Activated CD4-positive, alpha-beta T cell treated with anti-CD3 and anti-CD28 coated beads, Interleukin-10, Interleukin-2, amounts not matched to agents 100 ng/mL and 50 ng/mL, durations not matched to agents 16 hours and 8 hours (primary cell): Measurements from ENCODE around the gene SERPINE3.

Source experiments
- DNase-seq: peaks from one replicate; pipeline ENCODE4 v3.0.0-alpha.2; 2020

Gene SERPINE3

DNA sequence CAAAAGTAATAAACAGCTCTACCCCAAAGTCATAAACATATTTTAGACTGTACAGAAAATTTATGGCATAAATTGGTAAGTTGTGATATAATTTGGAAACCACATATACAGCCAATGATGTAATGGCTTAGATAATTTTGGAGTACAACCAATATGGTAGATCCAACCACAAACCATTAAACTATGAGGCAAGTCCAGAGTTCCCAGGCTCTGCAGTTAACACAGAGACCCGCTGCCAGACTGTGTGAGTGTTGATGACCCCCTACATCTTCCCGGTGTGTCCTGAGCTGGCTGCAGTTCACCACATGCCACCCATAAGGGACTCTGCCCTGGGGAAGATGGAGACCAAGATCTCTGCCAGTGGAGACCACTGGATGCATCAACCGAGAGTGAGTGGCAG lies 9.9 kb upstream of the SERPINE3 start:
- no peak for DNase-seq

DNA sequence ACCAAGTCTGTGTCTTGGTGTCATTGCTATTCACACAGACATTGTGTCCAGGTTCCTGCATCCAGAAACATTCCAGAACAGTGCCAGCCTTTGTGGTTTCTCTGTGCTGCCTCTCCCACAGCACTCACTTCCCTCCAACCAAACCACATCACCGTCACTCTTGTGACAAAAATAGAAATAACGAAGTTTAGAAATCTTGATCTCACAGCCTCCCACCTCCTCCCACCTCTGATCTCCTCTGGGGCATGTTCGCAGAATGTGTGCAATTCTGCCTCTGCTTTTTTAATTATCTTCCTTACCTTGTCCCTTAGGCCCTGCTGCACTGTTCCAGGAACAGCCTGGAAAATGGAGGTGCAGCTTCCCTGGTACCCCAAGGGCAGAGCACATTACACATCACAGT lies 8.7 kb upstream of the SERPINE3 start:
- DNase-seq: no peak

DNA sequence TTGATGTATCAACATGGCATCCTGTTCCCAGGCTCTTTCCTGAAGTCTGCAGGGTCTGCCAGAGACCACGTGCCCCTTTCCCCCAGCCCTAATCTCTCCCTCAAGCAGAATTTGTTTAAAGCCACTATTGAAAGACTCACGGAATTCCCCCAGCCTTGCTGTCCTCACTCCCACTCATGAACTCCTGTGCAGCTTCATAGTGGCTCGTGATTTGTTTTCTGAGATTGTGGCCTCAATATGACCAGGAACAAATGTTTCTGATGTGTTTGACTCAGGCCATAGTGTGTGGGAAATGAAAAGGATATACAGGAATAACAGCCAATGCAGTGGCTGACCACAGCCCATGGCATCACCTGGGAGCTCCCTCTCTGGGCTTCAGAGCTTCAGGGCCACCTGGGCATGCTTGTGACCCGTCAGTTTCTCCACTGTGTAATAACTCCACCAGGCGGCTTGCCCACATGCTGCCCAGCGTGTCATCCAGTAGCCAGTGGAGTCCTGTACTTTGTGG lies 8.1 kb upstream of the SERPINE3 start:
- no peak for DNase-seq

DNA sequence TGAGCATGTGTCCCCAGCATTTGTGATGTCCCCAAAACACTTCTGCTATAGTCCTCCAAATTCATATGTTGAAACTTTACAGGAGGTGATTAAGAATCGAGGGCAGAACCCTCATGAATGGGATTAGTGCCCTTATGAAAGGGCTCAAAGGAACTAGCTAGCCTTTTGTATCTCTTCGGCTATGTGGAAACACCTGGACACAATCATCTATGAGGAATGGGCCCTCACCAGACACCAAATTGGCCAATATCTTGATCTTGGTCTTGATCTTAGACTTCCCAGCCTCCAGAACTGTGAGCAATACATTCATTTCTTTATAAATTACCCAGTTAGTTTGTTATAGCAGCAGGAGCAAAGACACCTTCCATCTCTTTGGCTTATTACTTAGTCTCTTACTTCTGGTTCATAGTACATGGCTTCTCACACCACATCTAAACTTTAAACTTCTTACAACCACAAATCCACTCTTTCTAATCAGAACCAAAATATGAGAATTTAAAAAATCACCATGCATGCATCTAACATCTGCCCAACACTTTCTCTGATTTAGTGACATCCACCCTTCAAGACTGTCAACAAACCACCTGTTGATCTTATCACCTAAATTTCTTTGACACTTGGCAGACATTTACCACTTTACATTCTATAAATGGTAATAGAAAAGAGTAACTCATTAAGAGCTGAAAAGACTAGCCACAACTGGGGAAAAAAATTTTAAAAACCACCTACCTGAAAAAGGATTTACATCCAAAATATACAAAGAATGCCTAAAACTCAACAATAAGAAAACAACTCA lies 6.7 kb upstream of the SERPINE3 start:
- no peak for DNase-seq

DNA sequence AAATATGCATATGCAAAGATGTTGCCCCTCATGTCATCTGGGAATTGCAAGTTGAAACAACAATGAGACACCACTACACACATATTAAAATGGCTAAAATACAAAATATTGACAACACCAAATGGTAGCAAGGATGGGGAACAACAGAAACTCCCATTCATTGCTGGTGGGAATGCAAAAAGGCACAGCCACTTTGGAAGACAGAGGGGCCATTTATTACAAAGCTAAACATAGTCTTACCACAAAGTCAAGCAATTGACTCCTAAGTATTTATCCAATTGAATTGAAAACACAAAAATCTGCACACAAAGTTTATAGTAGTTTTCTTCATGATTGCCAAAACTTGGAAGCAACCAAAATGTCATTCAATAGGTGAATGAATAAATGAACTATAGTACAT lies 6.1 kb upstream of the SERPINE3 start:
- DNase-seq: no peak

DNA sequence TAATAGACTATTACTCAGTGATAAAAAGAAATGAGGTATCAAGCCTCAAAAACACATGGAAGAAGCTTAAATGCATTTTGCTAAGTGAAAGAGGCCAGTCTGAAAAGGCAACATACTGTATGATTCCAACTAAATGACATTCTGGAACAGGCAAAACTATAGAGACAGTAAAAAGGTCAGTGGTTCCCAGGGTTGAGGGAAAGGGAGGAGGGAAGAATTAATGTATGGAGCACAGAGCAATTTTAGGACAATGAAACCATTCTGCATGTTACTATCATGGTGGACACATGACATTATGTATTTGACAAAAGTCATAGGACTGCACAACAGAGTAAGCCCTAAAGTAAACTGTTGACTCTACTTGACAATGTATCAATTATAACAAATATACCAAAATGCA lies 5.7 kb upstream of the SERPINE3 start:
- DNase-seq: no peak

DNA sequence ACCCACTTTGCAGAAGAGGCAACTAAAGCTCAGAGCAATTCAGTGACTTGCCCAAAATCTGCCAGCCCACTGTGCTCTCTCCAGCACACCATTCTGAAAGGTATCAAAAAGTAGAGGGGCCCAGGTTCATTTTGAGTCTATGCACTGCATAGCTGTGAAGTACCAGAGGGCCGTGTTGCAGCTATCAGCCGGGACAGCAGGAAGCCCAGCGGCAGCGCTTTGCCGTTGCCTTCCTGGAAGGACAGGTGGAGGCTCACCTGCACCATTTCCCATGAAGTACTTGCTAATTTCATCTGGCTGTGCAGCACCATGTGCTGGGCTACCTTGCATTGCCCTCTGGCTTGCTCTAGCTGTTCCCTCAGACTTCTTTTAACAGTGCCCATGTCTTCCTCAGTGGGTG lies 2.7 kb upstream of the SERPINE3 start:
- no peak for DNase-seq

DNA sequence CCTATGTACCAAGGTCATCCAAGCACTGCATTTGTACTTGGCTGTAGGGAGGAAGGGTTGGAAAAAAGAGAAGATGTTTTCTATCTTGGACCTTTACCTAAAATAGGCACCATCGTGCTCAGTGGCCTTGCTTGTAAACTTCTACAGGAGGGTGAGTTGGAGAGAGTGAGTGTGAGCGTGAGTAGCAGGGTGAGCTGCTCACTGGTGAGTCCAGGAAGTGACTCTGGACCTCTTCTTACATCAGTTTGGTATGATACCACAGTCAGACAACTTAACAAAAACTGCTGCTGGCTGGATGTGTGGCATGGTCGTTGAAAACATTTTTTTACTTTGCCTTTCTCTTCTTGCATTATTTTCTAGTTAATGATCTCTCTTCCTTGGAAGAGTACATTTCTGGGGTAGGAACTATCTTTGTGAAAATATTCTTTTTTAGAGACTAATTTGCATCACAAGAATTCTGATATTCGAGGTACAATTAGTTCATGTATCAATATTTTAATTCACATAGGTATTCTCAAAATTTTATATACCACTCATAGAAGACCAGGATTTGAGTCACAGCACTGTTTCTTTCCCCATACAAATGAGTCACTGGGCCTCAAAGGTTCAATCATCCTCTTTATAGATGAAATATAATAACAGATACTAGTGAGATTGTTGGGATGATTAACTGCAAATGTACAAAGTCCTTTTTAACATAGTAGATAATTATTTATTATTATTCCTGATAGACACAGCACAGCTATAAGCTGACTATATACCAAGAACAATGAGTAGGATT lies 651 bp downstream of the SERPINE3 start:
- no peak for DNase-seq

DNA sequence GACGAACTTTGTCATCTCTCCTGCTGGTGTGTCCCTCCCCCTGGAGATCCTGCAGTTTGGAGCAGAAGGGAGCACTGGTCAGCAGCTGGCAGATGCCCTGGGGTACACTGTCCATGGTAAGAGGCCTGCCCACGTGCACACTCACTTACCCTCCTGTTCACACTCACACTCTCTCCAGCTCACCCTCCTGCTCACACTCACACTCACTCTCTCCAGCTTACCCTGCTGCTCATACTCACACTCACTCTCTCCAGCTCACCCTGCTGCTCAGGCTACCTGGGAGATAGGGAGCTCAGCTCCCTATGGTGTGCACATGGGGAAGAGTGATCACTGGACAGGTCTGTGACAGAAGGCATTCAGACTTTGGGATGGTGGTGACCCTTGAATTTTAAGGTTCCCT lies 1.7 kb downstream of the SERPINE3 start:
- no peak for DNase-seq

DNA sequence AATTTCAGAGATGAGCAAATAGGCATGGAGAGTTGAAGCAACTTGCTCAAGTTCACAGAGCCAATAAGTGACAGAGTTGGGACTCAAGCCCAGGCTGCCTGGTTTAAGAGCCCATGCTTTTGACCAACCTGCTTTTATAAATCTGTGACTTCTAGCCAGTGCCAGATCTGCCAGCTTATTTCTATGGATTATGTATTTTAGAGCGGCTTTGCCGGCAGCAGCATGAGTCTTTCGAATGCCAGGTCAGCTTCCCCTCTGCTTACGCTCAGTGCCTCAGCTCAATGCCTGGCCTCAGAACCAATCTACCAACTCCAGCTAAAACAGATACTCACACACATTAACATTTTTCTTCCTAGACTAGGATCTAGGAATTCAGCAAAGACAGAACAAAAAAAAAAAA lies 2.3 kb downstream of the SERPINE3 start:
- no peak for DNase-seq

DNA sequence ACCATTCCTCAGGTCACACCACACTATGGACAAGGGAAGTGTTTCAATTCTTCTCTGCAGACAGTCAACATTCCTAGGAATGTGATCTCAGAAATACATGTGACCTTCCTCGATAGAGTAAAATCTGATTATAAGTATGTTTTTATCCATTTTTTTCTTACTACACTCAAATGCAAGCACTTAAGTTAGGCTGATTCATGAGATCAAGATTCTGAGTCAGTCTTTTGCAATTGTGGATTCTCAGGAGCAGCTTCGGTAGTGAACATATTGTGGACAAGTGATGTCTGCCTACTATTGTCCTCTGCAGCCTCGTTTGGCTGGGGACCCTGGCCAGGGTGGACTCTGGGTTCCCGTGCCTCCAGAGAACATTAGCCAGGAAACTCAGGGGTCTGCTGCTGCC lies 3.2 kb downstream of the SERPINE3 start:
- DNase-seq: no peak

DNA sequence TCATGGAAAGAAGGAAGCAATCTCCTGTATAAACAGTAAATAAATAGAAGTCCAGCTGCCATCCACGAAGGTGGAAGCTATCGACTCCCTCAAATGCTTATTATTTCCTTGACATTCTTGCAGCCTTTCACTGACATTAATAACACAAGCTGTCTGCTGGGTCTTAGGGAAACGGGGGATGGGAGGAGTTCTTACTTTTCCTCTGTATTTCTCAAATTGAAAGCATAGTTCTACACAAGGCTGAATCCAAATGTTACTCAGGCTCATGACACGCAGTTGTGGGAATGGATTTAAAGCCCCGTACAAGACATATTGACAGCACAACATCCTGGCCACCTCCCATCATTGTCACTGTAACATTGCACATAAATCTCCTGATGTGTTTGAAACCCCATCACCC lies 4.0 kb downstream of the SERPINE3 start:
- no peak for DNase-seq

DNA sequence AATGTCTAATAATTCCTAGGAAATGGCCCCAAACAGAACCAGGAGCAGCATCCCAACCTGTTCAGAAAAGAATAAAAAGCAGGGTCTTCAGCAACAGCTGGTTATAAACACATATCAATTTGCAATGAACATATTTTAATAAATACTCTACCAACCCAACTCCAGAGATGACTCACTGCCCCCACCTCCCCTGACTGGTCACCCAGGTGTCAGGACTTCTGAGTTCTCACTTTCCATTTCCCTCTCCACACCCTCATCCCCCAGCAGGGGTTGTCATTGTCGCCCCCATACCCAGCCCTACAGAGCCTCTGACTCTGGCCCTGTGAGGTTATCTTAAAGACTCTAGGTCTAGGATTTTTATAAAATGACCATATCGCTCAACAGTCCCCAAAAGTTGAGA lies 6.9 kb downstream of the SERPINE3 start:
- DNase-seq: no peak

DNA sequence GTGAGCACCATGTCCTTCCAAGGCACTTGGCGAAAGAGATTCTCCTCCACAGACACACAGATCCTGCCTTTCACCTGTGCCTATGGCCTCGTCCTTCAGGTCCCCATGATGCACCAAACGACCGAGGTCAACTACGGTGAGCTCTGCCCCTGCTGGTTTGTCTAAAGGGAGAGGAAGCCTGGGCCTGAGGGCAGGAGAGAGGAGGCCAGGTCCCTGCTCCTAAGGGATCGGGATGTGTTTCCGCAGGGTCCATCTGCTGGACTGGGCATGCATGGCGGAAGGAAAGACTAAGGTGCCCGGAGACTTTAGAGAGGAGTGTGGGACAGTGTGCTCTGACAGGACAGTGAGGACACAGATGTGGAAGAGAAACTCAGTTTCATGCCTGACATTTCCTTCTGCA lies 7.6 kb downstream of the SERPINE3 start:
- DNase-seq: no peak

DNA sequence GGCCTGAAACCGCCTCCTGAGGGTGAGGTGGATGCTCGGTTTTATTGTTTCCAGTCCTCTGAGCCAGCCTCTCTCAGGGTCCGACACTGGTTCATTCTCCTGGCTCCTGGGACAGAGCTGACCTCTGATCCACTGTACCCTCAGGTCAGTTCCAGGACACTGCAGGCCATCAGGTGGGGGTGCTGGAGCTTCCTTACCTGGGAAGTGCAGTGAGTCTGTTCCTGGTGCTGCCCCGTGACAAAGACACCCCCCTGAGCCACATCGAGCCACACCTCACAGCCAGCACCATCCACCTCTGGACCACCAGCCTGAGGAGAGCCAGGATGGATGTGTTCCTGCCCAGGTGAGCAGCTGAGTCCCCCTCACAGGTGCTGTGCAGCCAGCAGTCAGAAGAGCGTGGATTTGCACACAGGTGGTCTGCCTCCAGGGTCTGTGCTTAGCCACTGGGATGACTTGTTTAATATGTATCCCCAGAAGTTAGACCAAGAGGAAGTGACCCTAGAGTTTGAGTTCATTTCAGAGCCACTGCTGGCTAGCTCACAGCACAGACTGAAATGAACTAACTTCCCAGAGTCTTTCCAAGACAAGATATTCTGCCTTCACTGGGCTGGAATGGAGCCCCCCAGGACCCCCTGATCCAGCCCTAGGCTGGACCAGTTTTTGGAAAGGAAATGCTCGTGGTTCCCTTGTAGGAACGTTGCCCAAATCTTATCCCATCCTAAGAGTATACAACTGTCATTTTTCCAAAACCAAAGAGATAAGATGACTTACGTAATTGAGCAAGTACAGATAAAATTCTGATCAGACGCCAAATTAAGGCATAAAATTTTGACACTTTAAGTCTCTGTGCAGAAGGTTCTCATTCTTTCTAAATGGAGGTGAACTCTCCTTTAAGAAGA lies 8.8 kb downstream of the SERPINE3 start:
- no peak for DNase-seq

DNA sequence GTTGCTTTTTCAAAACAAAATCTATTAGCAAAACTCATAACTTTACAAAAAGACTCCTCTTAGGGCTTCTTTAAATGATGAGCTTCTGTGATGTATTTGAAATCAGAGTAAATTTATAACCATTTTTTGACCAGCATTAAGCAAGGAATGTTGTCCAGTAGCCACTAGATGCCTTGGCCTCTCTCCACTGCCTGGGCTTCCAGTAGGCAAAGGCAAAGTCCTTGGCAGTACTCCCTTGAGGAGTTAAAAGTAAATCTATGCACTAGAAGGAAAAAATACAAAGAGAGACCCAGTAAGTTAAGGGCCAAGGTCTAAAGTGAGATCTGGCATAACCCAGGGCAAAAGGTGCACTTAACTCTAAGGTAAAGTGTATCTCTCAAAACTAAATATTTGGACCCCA lies 9.5 kb downstream of the SERPINE3 start:
- DNase-seq: no peak

DNA sequence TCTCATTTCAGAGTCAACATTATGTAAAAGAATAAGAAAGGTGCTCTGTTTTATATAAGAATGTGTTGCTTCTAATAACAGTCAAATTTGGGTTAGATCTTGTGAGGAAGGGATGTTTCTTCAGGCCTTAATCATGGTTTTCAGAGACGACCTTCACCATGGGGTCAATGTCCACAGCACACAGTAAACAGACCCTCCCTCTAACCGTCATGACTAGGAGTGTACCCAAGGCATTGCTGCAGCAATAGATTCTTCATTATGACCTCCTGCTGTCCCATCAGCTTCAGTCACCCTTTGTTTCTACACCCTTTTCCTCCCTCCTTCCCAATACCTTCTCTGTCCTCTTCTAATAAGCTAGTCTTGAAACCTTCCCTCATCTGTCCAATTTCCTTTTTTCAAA lies 15.7 kb downstream of the SERPINE3 start:
- DNase-seq: no peak

DNA sequence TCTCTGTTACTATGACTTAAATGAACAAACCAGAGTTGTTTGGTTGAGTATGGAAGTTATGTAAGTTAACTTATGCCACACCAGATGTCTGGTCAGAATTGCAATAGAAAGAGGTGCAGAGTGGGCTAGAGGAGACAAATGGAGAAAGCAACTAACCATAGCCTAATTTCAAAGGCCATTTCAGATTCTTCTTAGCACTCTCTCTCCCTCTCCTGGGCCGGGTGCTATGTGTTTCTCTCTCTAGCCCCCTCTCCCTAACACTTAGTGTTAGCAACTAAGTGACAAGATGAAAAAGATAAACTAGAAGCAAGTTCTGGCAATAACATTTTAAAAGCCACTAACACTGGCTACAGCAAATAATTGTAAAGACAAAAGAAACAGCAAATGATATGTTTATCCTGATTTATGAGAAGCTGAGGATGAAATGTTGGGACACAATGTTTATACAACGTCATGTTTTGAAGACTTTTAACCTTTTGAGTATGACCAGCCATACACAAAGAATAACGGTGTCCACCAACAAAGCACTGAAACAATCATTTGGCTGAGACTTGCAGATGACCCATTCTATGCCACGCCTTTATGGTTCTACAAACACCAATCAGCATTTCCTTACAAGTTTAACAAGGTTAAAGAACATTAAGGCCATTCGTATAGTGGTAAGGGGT lies 18.6 kb downstream of the SERPINE3 start:
- no peak for DNase-seq

DNA sequence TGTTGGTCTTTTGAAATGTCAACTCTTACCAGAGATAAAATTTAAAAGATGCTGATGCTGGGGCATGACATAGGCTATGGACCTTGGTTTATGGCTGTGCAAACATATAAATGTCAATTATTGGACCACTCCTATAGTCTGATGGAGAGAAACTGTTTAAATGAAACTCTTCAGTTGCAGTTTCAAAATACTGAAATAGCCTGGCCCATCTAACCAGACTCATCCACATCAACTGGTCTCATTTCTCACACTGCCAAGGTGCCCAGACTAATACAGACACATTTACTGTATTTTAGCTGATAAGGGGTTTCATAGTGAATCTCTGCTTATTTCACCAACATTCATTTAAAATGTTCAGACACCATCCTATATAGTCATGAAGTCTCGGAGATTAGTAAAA lies 19.9 kb downstream of the SERPINE3 start:
- DNase-seq: no peak

DNA sequence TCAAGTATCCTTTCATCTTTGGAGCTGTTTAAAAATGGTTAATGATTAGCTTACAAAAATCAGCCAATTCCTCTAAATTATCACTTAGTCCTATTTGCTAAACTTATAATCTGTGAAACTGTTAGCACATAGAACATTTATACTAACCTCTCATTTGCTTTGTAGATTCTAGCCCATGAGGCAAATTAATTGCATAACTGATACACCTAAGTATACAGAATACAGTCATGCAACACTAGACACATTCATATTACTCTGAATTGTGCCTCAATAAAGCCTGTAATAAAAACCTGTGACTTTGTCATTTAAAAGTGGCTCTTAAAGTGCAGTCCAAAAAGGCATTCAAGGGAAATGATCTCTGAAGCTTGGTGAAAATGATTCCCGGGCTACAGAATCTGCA lies 21.0 kb downstream of the SERPINE3 start:
- DNase-seq: no peak

DNA sequence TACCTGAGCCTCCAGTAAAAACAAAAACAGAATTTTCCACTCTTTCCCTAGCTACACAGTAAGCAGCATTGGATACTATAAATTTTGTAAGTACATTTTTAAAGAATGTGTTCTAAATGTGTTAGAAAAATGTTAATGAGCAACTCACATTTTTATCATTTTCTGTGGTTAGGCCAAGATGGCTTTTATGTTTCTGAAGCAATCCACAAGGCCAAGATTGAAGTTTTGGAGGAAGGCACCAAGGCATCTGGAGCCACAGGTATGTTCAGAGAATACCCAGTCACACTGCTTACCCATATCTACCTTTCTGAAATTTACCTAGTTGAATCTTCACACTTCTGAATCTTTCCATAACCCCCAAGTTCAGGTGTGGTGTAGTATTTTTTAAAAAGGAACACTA lies 21.6 kb downstream of the SERPINE3 start:
- no peak for DNase-seq

DNA sequence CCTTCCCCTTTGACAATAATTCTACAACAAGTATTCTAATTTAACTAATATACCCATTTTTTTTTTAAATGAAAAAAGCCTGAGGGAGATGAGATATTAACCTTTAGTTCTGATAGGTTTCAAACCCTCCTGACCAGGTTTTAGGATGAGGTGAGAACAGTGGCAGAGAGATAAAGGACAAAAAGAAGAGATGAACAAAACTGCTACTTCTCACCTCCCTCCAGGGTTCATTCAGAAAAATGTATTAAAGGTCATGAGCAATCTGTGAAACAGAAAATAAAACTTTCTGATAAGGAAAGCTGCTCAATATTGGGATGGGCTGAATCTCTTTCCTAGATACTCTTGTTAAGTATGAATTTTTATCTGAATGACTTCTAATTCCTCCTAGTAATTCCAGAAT lies 24.1 kb downstream of the SERPINE3 start:
- no peak for DNase-seq
